Small intestine (tissue), 7 donors: Measurements from ENCODE around the gene RUNX2. TPM values are rescaled to one million over a fixed set of nuclear protein-coding genes. Genes with fewer than 3 reads are reported as not detected.
"Not testable (repeated sequence)": the region's sequence is repeated elsewhere in the genome, so short reads cannot be mapped to it uniquely, and the experiment has no call there.

Source experiments
- DNase-seq, 2 donors: peaks; one replicate each; pipeline versions ENCODE4 v3.0.0 to v3.0.0-alpha.2; 2013
- FAIRE-seq: peaks from 2 replicates; lab custom pipeline; 2012; peaks lifted over from hg19 to GRCh38; lab: Jason Lieb, UNC
- H3K27ac ChIP-seq, 3 donors: one replicate each; pipeline ENCODE4 v1.5.1; 2013; ENCODE audit warnings: low read length in 2 of 3, mild to moderate bottlenecking in 2 of 3, control low read depth in 1 of 3, inconsistent platforms in 1 of 3, low read depth in 1 of 3, moderate library complexity in 1 of 3
- H3K27me3 ChIP-seq, 3 donors: one replicate each; pipeline ENCODE4 v1.6.1; 2013; ENCODE audit warnings: low read length in 3 of 3, inconsistent platforms in 1 of 3; ENCODE audit not compliant: control insufficient read depth in 3 of 3, insufficient read depth in 3 of 3
- H3K36me3 ChIP-seq, 3 donors: one replicate each; pipeline ENCODE4 v1.6.1; 2013; ENCODE audit warnings: low read length in 3 of 3, inconsistent platforms in 1 of 3, low read depth in 1 of 3, mild to moderate bottlenecking in 1 of 3, moderate library complexity in 1 of 3; ENCODE audit not compliant: control insufficient read depth in 3 of 3, insufficient read depth in 2 of 3
- H3K4me1 ChIP-seq, 3 donors: one replicate each; pipeline ENCODE4 v1.6.1; 2013; ENCODE audit warnings: low read length in 2 of 3, inconsistent platforms in 1 of 3, low read depth in 1 of 3, mild to moderate bottlenecking in 1 of 3, moderate library complexity in 1 of 3; ENCODE audit not compliant: control insufficient read depth in 3 of 3, insufficient read depth in 2 of 3
- H3K4me3 ChIP-seq, 3 donors: one replicate each; pipeline ENCODE4 v1.5.1; 2013; ENCODE audit warnings: low read length in 3 of 3, control low read depth in 1 of 3, inconsistent platforms in 1 of 3, low read depth in 1 of 3, mild to moderate bottlenecking in 1 of 3, moderate library complexity in 1 of 3
- H3K9me3 ChIP-seq, 2 donors: one replicate each; pipeline ENCODE4 v1.6.1; 2013; ENCODE audit warnings: low read depth in 1 of 2, low read length in 1 of 2; ENCODE audit not compliant: control insufficient read depth in 2 of 2, insufficient read depth in 1 of 2
- WGBS, 3 donors: extraction: QIAGEN DNeasy Blood & Tissue Kit; methylation state at CpG; one replicate each; pipeline ENCODE4 v1.1.7; 2013; 5-methylcytosine and 5-hydroxymethylcytosine counted together
- polyA plus RNA-seq, 4 donors: library from polyadenylated mRNA; stranded (reverse) in 3 of 4; unstranded in 1 of 4; fragments of 200-250 nt in 3 of 4; fragments of 120-200 nt in 1 of 4; gene quantifications; one replicate each; pipeline versions ENCODE4 v1.2.1 to v1.2.3, GENCODE V29; 2013
- donor health status: healthy with polysubstance abuse.
- donor health status: control.
- donor health status: control.
- donor health status: Bipolar disorder and iron deficiency.
- donor health status: healthy.

The RUNX2 gene
- polyA plus RNA-seq, 4 donors, result under 0.01 to 2.5 (median 0.94) TPM

- Histone ChIP-seq H3K27ac (no peak overlapping the region), H3K4me3 (no peak overlapping the region), H3K36me3 (no peaks in the 10 kb centered on the region), H3K9me3 (no peaks in the 10 kb centered on the region), H3K4me1 (no peaks in the 10 kb centered on the region), H3K27me3 (peaks cover 2 to 35% (median 7%) of the 10 kb centered on the region in 3 donors)
- WGBS, 3 donors, result 88 to 96% (median 95%) methylated on average over 5 of the region's 5 CpGs
- DNase-seq (no peak), FAIRE-seq (no peak)
These were observed 339.6 kb downstream of the RUNX2 start for GRCh38 chr6:45667766-45668165.

GRCh38 chr6:45668705-45669104 is 340.6 kb downstream of the RUNX2 start:
- FAIRE-seq, result no peak
- Histone ChIP-seq H3K36me3 (no peaks in the 10 kb centered on the region), H3K27ac (no peak overlapping the region), H3K4me1 (no peaks in the 10 kb centered on the region), H3K4me3 (no peak overlapping the region), H3K27me3 (peaks cover 0 to 25% (median 3%) of the 10 kb centered on the region in 3 donors), H3K9me3 (no peaks in the 10 kb centered on the region)
- DNase-seq, result no peak
- 89 to 96% (median 92%) methylated on average over 9 of the region's 9 CpGs for WGBS, 3 donors

GRCh38 chr6:45673167-45673566 is 345.0 kb downstream of the RUNX2 start:
- not testable (repeated sequence) for FAIRE-seq, H3K9me3 ChIP-seq, H3K4me3 ChIP-seq, DNase-seq, H3K27ac ChIP-seq, H3K36me3 ChIP-seq, H3K27me3 ChIP-seq, H3K4me1 ChIP-seq
- 96 to 100% (median 98%) methylated on average over 3 to 4 of the region's 6 CpGs for WGBS, 3 donors

- not testable (repeated sequence) for FAIRE-seq, H3K27ac ChIP-seq, H3K9me3 ChIP-seq, H3K36me3 ChIP-seq, H3K4me1 ChIP-seq, DNase-seq, H3K4me3 ChIP-seq, H3K27me3 ChIP-seq
- 37 to 75% (median 68%) methylated on average over 12 to 14 of the region's 14 CpGs for WGBS, 3 donors
These were observed 347.0 kb downstream of the RUNX2 start for GRCh38 chr6:45675166-45675565.

- no peak for FAIRE-seq
- Histone ChIP-seq H3K27me3 (no peaks in the 10 kb centered on the region), H3K9me3 (peaks cover 0 to 6% of the 10 kb centered on the region in 2 donors), H3K36me3 (no peaks in the 10 kb centered on the region), H3K27ac (no peak overlapping the region), H3K4me1 (peaks cover 0 to 6% (median 0%) of the 10 kb centered on the region in 3 donors), H3K4me3 (no peak overlapping the region)
- 93 to 96% (median 94%) methylated on average over 11 of the region's 11 CpGs for WGBS, 3 donors
- no peak for DNase-seq
These were observed 347.5 kb downstream of the RUNX2 start for GRCh38 chr6:45675634-45676033.

GRCh38 chr6:45676380-45676779 is 348.2 kb downstream of the RUNX2 start:
- Histone ChIP-seq H3K36me3 (no peaks in the 10 kb centered on the region), H3K4me1 (peaks cover 0 to 6% (median 0%) of the 10 kb centered on the region in 3 donors), H3K27me3 (no peaks in the 10 kb centered on the region), H3K4me3 (no peak overlapping the region), H3K9me3 (peaks cover 0 to 6% of the 10 kb centered on the region in 2 donors), H3K27ac (no peak overlapping the region)
- 90 to 93% (median 91%) methylated on average over 10 of the region's 10 CpGs for WGBS, 3 donors
- no peak for DNase-seq
- no peak for FAIRE-seq

- FAIRE-seq (no peak), DNase-seq (peak; percentile 24 to 31)
- Histone ChIP-seq H3K36me3 (no peaks in the 10 kb centered on the region), H3K4me3 (no peak overlapping the region), H3K27me3 (no peaks in the 10 kb centered on the region), H3K27ac (peak overlapping the region in 1 of 3 donors; percentile 62), H3K4me1 (peaks cover 0 to 6% (median 0%) of the 10 kb centered on the region in 3 donors), H3K9me3 (peaks cover 0 to 10% of the 10 kb centered on the region in 2 donors)
- 23 to 50% (median 32%) methylated on average over 14 of the region's 14 CpGs for WGBS, 3 donors
These were observed 349.5 kb downstream of the RUNX2 start for GRCh38 chr6:45677381-45678284.

- DNase-seq (no peak), FAIRE-seq (no peak)
- peaks cover 0 to 10% of the 10 kb centered on the region in 2 donors for H3K9me3 ChIP-seq
- WGBS, 3 donors, result 66 to 86% (median 73%) methylated on average over 5 of the region's 5 CpGs
- no peak overlapping the region for H3K4me3 ChIP-seq
- H3K4me1 ChIP-seq, result peaks cover 0 to 6% (median 0%) of the 10 kb centered on the region in 3 donors
- H3K36me3 ChIP-seq, result no peaks in the 10 kb centered on the region
- H3K27me3 ChIP-seq, result no peaks in the 10 kb centered on the region
- H3K27ac ChIP-seq, result no peak overlapping the region
These were observed 350.1 kb downstream of the RUNX2 start for GRCh38 chr6:45678285-45678607.
